ENCODE measurements around the gene ZC3H13. TPM values are rescaled to one million over a fixed set of nuclear protein-coding genes. Genes with fewer than 3 reads are reported as not detected.
A peak's percentile ranks its signal among the peaks of the same experiment; 100 is the strongest.
"Not testable (repeated sequence)": the region's sequence is repeated elsewhere in the genome, so short reads cannot be mapped to it uniquely, and the experiment has no call there.

The ZC3H13 gene
- total RNA-seq, 1 donor from 2014 or later = 39.6 TPM

- Mint-ChIP-seq H3K27ac (ENCODE audit: unreplicated experiment) (no peak overlapping the region), H3K27me3 (ENCODE audit: low read depth) (no peaks in the 10 kb centered on the region)
- no peak for TF ChIP-seq CTCF (IDR thresholded peaks at IDR 0.05)
These were observed 55.9 kb downstream of the ZC3H13 start for GRCh38 chr13:45996631-45997030.

GRCh38 chr13:45995245-45995644 is 57.3 kb downstream of the ZC3H13 start:
- TF ChIP-seq CTCF (IDR thresholded peaks at IDR 0.05) = no peak
- no peak overlapping the region for H3K27ac Mint-ChIP-seq (ENCODE audit: unreplicated experiment)
- peaks cover 7% of the 10 kb centered on the region for H3K36me3 Mint-ChIP-seq (ENCODE audit: low read depth)
- H3K4me1 Mint-ChIP-seq (ENCODE audit: low read depth) = peaks cover under 1% of the 10 kb centered on the region
- H3K9me3 Mint-ChIP-seq (ENCODE audit: low read depth) = no peaks in the 10 kb centered on the region
- no peak for DNase-seq (ENCODE audit: low spot score)
- no peaks in the 10 kb centered on the region for H3K27me3 Mint-ChIP-seq (ENCODE audit: low read depth)
- no peak overlapping the region for H3K4me3 Mint-ChIP-seq (ENCODE audit: unreplicated experiment)

More at GRCh38 chr13:45996631-45997030, 55.9 kb downstream of the ZC3H13 start:
- Mint-ChIP-seq H3K4me1 (ENCODE audit: low read depth) (no peaks in the 10 kb centered on the region), H3K9me3 (ENCODE audit: low read depth) (no peaks in the 10 kb centered on the region), H3K36me3 (ENCODE audit: low read depth) (peaks cover 16% of the 10 kb centered on the region), H3K4me3 (ENCODE audit: unreplicated experiment) (no peak overlapping the region)
- no peak for DNase-seq (ENCODE audit: low spot score)

- H3K36me3 Mint-ChIP-seq (ENCODE audit: low read depth) = peaks cover 5% of the 10 kb centered on the region
- no peak overlapping the region for H3K4me3 Mint-ChIP-seq (ENCODE audit: unreplicated experiment)
- no peaks in the 10 kb centered on the region for H3K27me3 Mint-ChIP-seq (ENCODE audit: low read depth)
- DNase-seq (ENCODE audit: low spot score) = no peak
- TF ChIP-seq CTCF (IDR thresholded peaks at IDR 0.05) = no peak
- H3K4me1 Mint-ChIP-seq (ENCODE audit: low read depth) = peaks cover 5% of the 10 kb centered on the region
- no peaks in the 10 kb centered on the region for H3K9me3 Mint-ChIP-seq (ENCODE audit: low read depth)
- H3K27ac Mint-ChIP-seq (ENCODE audit: unreplicated experiment) = no peak overlapping the region
These were observed 57.8 kb downstream of the ZC3H13 start for GRCh38 chr13:45994752-45995151.

GRCh38 chr13:45989607-45990006 is 62.9 kb downstream of the ZC3H13 start:
- no peaks in the 10 kb centered on the region for H3K9me3 Mint-ChIP-seq (ENCODE audit: low read depth)
- peaks cover 23% of the 10 kb centered on the region for H3K36me3 Mint-ChIP-seq (ENCODE audit: low read depth)
- TF ChIP-seq CTCF (IDR thresholded peaks at IDR 0.05) = no peak
- peaks cover 18% of the 10 kb centered on the region for H3K4me1 Mint-ChIP-seq (ENCODE audit: low read depth)
- H3K27ac Mint-ChIP-seq (ENCODE audit: unreplicated experiment) = peak overlapping the region; percentile 60
- no peaks in the 10 kb centered on the region for H3K27me3 Mint-ChIP-seq (ENCODE audit: low read depth)
- no peak for DNase-seq (ENCODE audit: low spot score)
- no peak overlapping the region for H3K4me3 Mint-ChIP-seq (ENCODE audit: unreplicated experiment)

- DNase-seq (ENCODE audit: low spot score); H3K9me3 Mint-ChIP-seq (ENCODE audit: low read depth); H3K27me3 Mint-ChIP-seq (ENCODE audit: low read depth); H3K4me1 Mint-ChIP-seq (ENCODE audit: low read depth); H3K4me3 Mint-ChIP-seq (ENCODE audit: unreplicated experiment); H3K27ac Mint-ChIP-seq (ENCODE audit: unreplicated experiment): not testable (repeated sequence)
- peaks cover 31% of the 10 kb centered on the region for H3K36me3 Mint-ChIP-seq (ENCODE audit: low read depth)
These were observed 71.4 kb downstream of the ZC3H13 start for GRCh38 chr13:45981127-45981526.

- DNase-seq (ENCODE audit: low spot score) = no peak
- Mint-ChIP-seq H3K9me3 (ENCODE audit: low read depth) (no peaks in the 10 kb centered on the region), H3K27me3 (ENCODE audit: low read depth) (no peaks in the 10 kb centered on the region), H3K4me1 (ENCODE audit: low read depth) (no peaks in the 10 kb centered on the region), H3K36me3 (ENCODE audit: low read depth) (peaks cover 37% of the 10 kb centered on the region), H3K27ac (ENCODE audit: unreplicated experiment) (no peak overlapping the region), H3K4me3 (ENCODE audit: unreplicated experiment) (no peak overlapping the region)
- no peak for TF ChIP-seq CTCF (IDR thresholded peaks at IDR 0.05)
These were observed 77.2 kb downstream of the ZC3H13 start for GRCh38 chr13:45975337-45975736.
